GM18511 (cell line): ENCODE measurements around the gene VWA5B1.
"Not testable (repeated sequence)": the region's sequence is repeated elsewhere in the genome, so short reads cannot be mapped to it uniquely, and the experiment has no call there.

Experiments
- ATAC-seq: cut with Tn5 transposase; IDR thresholded peaks from one replicate; pipeline ENCODE4 v1.9.1; 2021; ENCODE audit warnings: mild to moderate bottlenecking, moderate library complexity; ENCODE audit not compliant: unreplicated experiment

The VWA5B1 gene

DNA sequence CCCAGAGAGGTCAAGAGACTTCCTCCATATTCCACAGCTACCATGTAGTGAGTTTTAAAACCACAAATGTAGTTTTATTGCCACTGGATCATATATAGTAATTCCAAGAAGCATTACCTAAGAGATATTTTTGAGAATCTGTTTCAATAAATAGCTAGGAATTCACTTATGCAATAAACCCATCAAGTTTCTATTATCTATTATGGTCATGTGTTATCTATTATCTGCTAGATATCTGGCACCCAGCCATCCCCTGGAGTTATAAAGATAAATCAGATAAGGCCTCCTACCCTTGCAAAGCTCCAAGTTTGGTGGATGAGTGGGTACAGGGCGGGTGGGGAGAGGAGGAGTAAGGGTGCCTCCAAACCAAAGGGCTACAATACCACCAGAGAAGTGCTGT, 10.3 kb upstream of the VWA5B1 start:
- ATAC-seq, result no peak

DNA sequence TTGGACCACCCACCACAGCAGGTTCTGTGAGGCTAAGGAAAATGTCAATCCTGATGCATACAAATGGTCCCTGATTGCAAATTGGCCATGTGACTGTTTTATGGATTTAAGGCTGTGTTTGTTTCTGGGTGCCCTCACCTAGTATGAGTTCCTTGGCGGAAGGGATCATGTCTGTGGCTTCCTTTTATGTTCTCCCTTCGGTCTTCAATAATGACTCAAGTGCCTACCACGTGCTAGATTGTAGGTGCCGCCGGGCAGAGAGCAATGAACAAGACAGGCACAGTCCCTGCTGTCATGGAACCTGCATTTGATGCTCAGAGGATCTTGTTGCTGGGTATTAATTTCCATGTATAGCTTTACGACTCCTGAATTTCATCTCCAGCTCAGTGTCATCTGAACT, 9.8 kb upstream of the VWA5B1 start:
- ATAC-seq, result no peak

DNA sequence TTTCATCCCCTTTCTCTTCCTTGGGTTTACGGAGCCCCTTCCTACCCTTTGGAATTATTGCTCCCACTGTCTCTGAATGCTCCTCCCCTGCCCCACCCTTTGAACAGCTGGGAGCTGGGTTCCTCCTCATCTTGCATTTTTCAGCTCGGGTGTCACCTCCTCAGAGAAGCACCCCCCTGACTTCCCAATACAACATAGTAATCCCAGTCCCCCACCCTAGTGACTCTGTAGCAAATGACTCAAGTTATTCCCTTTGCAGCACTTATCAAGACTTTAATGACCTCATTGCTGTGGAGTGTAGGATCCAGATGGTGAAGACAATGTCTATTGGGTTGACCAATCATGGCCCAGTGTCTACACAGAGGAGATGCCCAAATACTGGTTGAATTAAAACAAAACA, 8.9 kb upstream of the VWA5B1 start:
- ATAC-seq, result no peak

DNA sequence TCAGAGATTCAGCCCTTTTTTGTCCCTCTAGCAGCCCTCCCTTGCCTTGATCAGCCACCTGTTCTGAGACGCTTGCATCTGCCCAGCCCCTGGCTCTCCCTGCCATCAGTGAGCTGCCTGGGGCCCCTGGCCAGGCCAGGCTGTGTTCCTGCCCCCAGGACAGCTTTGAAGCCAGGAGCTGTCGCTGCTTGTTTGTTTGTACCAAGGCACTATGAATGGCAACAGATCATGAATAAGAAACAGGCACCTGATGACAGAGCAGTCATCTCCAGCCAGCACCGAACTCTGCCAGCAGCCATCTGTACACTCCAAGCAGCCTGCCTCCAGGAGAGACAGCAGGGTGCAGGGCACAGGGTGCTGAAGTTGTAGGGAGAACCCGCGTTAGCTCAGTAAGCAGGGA, 8.1 kb upstream of the VWA5B1 start:
- ATAC-seq, result no peak

DNA sequence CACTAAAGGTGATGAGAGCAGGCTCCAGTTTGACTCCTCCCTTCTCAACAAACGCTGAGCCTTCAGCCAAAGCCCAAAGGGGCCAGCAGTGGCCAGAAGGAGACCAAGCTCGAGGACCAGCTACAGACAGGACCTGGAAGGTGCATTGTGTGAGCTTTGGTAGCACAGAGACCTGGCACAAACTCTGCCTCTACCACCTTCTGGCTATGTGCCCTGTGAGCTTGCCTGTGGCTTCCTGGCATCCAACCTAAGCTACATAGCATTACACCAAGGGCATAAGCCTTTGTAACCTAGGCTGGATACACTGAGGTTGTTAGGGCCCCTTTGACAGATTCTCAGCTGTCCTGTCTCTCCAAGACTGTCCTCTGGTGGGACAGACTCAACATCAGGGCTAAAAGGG, 6.6 kb upstream of the VWA5B1 start:
- no peak for ATAC-seq

DNA sequence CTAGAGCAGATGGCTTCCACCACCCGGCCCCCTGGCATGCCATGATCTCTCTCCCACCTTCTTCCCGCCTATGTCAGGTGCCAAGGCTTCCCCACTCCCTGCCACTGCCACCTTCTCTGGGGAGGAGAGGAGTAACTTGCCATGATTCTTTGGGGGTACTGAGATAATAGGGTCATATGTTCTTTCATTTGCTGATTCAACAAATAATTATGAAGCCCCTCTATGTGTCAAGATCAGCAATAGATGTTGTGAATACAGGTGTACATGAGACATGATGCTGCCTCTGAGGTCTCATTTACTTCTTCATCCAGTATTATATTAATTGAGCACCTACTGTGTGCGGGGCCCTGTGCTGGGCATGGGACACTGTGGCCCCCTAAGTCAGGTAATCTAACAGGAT, 6.0 kb upstream of the VWA5B1 start:
- ATAC-seq, result no peak

DNA sequence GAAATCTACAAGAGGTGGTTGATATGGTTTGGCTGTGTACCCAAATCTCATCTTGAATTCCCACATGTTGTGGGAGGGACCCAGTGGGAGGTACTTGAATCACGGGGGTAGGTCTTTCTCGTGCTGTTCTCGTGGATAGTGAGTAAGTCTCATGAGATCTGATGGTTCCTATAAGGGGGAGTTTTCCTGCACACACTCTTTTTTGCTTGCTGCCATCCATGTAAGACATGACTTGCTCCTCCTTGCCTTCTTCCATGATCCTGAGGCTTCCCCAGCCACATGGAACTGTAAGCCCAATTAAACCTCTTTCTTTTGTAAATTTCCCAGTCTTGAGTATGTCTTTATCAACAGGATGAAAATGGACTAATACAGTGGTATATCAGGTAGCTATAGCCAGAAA, 5.2 kb upstream of the VWA5B1 start:
- no peak for ATAC-seq

GRCh38 chr1:20287696-20288095, 3.0 kb upstream of the VWA5B1 start:
- not testable (repeated sequence) for ATAC-seq

- ATAC-seq, result no peak
Observed at GRCh38 chr1:20291645-20292084, 990 bp downstream of the VWA5B1 start.

- ATAC-seq, result no peak
Observed at GRCh38 chr1:20298626-20299025, 8.0 kb downstream of the VWA5B1 start.

GRCh38 chr1:20301463-20302107, 10.9 kb downstream of the VWA5B1 start:
- no peak for ATAC-seq

GRCh38 chr1:20302108-20302471, 11.4 kb downstream of the VWA5B1 start:
- no peak for ATAC-seq

DNA sequence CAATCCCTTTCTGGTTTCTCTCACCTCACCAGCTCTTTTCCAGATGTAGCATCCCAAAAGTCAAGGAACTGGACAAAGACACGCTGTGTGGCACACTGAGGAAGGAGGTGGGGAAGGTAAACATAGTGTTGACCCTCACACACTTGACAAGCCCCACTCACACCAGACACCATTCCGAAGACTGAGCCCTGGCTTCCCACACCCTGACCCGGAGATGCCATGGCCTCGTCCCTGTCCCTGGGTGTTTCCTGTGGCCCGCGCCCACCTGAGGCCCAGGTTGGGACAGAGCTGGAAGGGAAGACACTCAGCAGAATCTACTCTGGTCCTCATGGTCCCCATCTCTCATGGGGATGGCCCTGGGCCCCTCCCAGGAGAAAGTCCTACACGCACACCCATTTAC, 16.4 kb downstream of the VWA5B1 start:
- ATAC-seq, result no peak

DNA sequence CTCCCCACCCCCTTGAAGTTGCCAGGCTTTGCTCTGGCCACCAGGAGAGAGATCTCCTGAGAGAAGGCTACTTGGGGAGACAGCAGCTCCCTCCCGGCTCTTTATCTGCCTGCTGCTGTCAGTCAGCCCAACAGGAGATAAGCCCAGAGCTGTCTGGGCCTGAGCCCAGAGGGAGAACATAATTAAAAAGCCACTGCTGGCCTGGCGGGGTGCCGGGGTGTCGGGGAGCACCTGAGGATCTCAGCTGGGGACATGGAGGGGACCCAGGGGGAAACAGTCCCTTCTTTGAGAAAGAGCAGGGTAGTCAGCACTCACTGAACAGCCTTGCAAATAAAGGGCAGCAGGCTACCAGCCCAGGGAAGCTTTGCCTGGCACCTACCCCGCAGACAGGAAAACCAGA, 17.9 kb downstream of the VWA5B1 start:
- ATAC-seq, result no peak

DNA sequence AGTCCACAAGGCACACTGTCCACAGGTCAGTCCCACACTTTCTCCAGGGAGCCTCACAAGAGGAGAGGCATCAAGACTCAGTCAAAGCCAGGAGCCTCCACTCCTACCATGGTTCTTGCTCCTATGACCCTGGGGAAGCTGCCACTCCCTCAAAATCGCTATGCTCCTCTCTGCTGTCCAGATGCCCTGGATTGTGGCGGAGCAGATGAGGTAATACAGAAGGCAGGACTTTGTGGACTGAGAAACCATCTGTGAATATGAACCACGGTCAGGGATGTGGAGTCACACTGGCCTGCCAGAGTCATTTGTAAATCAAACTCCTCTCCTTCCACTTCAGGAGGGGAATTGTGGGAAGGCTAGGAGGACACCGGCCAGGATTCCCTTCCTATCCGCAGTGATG, 20.6 kb downstream of the VWA5B1 start:
- no peak for ATAC-seq

GRCh38 chr1:20312310-20312709, 21.6 kb downstream of the VWA5B1 start:
- ATAC-seq, result no peak

GRCh38 chr1:20312818-20313217, 22.1 kb downstream of the VWA5B1 start:
- no peak for ATAC-seq

- ATAC-seq, result no peak
Observed at GRCh38 chr1:20317471-20317870, 26.8 kb downstream of the VWA5B1 start.

- ATAC-seq, result no peak
Observed at GRCh38 chr1:20318521-20318920, 27.8 kb downstream of the VWA5B1 start.

GRCh38 chr1:20318971-20319370, 28.3 kb downstream of the VWA5B1 start:
- ATAC-seq, result no peak

DNA sequence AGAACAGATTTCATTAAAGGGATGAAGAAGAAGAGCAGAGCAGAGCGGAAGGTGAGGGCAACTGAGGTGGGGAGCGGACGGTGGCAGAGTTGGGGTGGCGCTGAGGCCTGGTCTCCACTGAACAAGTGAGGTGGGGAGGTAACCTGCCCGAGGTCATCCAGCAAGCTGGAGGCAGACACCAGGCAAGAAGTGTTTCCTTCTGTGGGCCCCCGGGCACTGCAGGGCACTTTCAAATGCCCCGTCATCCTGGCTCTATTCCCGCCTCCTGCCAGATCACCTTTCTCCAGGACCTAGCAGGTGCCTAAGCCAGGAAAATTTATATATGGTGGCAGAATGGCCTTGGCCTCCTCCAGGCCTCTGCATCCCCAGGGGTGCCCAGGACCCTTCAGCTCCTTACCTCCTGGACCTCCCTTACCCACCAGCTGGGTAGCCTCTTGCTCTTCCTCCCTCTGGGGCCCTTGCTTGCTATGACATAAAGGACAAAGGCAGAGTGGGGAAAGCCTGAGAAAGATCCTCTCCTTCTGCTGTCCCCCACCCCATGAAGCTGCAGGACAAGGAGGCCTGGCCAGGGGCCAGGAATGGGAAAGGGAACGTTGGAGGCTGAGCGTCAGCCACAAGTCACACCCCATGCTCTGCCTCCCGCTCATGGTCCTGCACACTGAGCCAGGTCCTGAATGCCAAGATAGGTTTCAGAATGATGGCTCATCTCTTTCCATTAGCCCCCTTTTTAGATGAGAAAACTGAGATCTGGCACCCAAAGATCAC, 29.0 kb downstream of the VWA5B1 start:
- ATAC-seq, result no peak

GRCh38 chr1:20320704-20321103, 30.0 kb downstream of the VWA5B1 start:
- ATAC-seq, result no peak

GRCh38 chr1:20321573-20321972, 30.9 kb downstream of the VWA5B1 start:
- no peak for ATAC-seq
